ENCODE results near the gene LPP.

The LPP gene

DNA sequence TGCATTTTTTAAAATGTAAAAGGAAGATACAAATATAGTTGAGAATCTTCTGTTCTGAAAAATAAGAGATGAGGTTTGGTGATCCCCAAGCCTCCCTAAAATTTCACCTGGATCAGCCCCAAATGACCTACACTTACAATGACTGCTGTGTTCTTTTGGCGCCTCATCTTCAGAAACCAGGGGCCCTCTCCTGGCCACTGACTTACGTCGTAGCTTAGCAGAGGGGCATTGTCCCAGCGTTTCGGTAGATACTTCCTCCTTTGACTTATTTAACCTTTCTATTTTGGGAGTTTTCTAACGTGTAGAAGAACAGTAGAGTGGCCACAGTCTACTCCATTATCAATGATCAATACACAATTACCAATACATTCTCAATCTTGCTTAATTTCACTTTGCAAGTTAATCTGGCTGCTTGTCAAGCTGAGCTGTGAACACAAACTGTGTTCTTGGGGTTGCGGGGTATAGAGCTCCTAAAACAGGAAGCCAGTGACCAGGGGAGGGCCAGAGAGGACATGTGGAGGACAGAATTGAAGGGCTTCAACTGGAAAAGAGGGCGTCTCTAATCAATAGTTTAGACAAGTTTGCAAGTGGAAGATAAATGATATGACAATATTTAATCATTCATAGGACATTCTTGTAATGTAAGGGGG lies 419.5 kb downstream of the LPP start:
- DNase-seq (ENCODE audit: low read depth), result no peak
- TF ChIP-seq, protein P1, sequence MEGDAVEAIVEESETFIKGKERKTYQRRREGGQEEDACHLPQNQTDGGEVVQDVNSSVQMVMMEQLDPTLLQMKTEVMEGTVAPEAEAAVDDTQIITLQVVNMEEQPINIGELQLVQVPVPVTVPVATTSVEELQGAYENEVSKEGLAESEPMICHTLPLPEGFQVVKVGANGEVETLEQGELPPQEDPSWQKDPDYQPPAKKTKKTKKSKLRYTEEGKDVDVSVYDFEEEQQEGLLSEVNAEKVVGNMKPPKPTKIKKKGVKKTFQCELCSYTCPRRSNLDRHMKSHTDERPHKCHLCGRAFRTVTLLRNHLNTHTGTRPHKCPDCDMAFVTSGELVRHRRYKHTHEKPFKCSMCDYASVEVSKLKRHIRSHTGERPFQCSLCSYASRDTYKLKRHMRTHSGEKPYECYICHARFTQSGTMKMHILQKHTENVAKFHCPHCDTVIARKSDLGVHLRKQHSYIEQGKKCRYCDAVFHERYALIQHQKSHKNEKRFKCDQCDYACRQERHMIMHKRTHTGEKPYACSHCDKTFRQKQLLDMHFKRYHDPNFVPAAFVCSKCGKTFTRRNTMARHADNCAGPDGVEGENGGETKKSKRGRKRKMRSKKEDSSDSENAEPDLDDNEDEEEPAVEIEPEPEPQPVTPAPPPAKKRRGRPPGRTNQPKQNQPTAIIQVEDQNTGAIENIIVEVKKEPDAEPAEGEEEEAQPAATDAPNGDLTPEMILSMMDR (IDR thresholded peaks at IDR 0.05; ENCODE audit: low read depth, low read length, missing control alignments), result no peak
- in situ Hi-C loops (cut with HindIII; ENCODE audit: low sequenced_read_pairs), result no loop called here
- H3K4me3 ChIP-seq (ENCODE audit: low read depth, low read length), result no peak overlapping the region

DNA sequence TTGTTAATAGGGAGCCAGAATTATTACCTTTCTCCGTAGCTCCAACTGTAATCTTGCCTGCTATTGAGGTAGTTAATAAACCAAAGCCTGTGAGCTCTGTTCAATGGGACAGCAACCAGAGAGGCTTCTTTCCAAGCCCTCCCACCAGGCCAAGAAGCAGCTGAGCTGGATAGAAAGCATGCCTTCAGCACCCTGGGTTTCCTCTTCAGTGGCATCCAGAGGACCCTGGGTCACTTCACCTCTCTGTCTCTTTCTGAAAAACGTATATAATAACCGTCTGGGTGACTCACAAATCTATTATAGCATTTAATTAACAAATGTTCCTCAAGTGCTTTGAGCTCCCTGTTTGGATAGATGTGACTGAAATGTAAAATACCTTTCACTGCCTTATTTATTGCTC lies 420.0 kb downstream of the LPP start:
- no peak for DNase-seq (ENCODE audit: low read depth)
- TF ChIP-seq, protein P1 (IDR thresholded peaks at IDR 0.05; ENCODE audit: low read depth, low read length, missing control alignments), result no peak
- in situ Hi-C loops (cut with HindIII; ENCODE audit: low sequenced_read_pairs), result no loop called here
- H3K4me3 ChIP-seq (ENCODE audit: low read depth, low read length), result no peak overlapping the region

DNA sequence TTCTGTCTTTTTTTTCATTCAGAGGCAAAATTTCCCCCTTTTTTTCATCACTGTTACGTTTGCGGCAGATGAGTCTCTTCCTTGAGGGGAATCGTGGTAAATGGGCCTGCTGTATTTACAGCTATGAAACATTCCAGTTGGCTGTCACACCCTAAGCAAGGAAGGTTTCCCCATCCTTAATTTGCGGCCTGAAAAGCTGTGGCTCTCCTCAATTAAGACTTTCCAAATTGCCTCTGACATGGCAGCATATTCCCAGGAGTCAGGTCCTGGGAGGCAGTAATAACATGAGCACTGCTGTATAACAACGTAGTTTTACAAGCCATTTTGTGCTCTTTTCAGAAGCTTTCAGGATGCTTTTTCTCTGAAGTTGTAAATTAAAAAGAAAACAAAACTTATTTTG lies 420.9 kb downstream of the LPP start:
- TF ChIP-seq, protein P1 (IDR thresholded peaks at IDR 0.05; ENCODE audit: low read depth, low read length, missing control alignments), result no peak
- DNase-seq (ENCODE audit: low read depth), result no peak
- in situ Hi-C loops (cut with HindIII; ENCODE audit: low sequenced_read_pairs), result no loop called here
- H3K4me3 ChIP-seq (ENCODE audit: low read depth, low read length), result no peak overlapping the region

DNA sequence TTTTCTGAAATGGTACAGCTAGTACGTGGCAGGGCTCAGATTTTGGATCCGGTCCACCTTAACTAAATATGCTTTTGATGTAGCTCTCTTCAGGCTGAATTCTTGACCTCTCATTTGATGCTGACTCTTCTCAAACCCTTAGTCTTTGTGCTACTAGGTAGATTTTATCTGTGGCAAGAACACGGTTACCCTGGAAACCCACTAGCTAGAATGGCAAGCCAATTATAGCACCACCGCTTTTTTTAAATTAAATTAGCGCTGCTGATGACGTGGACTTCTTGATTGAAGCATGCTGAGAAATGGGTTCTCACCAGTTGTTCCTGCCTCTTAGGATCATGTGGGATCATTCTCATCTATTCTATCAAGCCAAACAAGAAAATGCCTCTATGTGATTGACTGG lies 421.5 kb downstream of the LPP start:
- DNase-seq (ENCODE audit: low read depth), result no peak
- no peak overlapping the region for H3K4me3 ChIP-seq (ENCODE audit: low read depth, low read length)
- TF ChIP-seq, protein P1 (IDR thresholded peaks at IDR 0.05; ENCODE audit: low read depth, low read length, missing control alignments), result no peak
- in situ Hi-C loops (cut with HindIII; ENCODE audit: low sequenced_read_pairs), result no loop called here

DNA sequence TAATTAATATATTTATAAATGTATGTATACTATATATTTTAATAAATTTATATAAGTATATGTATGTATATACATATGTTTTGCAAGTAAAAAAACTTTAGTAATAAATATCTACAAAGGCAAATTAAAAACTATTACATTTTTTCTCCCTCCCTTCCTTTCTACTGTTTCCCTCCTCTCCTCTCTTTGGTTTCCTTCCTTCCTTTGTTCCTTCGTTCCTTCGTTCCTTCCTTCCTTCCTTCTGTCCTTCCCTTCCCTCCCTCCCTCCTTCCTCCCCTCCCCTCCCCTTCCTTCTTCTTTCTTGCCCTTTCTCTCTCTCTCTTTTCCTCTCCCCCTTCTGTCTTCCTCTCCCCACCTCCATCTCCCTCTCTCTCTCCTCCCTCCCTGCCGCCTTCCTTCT lies 423.6 kb downstream of the LPP start:
- DNase-seq (ENCODE audit: low read depth), result no peak

DNA sequence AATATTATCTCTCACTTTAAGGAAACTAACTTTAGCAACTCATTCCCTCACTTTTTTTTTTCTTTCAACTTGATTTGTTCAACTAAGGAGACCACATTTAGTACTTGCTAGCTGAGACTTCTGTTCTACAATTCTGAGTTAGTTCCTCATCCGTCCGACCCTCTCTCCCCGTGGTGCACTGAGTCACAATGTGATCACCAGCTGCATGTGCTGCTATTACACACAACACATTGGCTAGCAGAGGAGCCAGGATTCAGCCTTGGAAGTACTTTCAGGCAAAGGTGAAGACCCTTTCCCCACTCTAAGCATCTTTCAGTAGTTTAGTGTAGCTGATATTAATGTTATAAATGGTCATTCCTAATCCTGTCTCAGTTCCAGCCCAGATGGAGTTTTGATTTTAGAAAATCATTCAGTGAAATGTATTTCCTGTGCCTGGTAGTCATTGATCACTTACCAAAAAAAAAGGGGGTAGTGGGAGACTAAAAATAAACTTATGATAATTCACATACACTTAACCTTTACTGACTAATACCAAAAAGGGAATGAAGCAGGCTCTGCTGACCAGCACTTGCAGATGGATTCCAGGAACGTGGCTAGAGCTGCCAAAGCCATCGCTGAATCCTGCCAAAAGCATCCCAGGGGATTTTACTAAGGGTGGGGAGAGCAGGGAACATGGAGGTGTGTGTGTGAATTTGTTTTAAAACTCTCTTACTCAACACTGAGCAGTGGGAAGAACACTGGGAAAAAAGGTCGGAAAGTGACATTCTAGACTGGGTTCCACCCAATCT lies 424.8 kb downstream of the LPP start:
- TF ChIP-seq, protein P1 (IDR thresholded peaks at IDR 0.05; ENCODE audit: low read depth, low read length, missing control alignments), result no peak
- no peak overlapping the region for H3K4me3 ChIP-seq (ENCODE audit: low read depth, low read length)
- DNase-seq (ENCODE audit: low read depth), result peak; percentile 89
- in situ Hi-C loops (cut with HindIII; ENCODE audit: low sequenced_read_pairs), result no loop called here

More for the DNA sequence above, 423.6 kb downstream of the LPP start:
- in situ Hi-C loops (cut with HindIII; ENCODE audit: low sequenced_read_pairs), result no loop called here
- TF ChIP-seq, protein P1 (IDR thresholded peaks at IDR 0.05; ENCODE audit: low read depth, low read length, missing control alignments), result no peak
- H3K4me3 ChIP-seq (ENCODE audit: low read depth, low read length), result no peak overlapping the region
